CD4-positive, alpha-beta T cell (primary cell): Measurements from ENCODE around the gene ZNF385D. TPM values are rescaled to one million over a fixed set of nuclear protein-coding genes. Genes with fewer than 3 reads are reported as not detected.

Experiments used
- ATAC-seq: fragments of 200-7000 bp; cut with Tn5 transposase; one replicate; pipeline ENCODE4 v1.10.0; 2022; ENCODE audit warnings: mild to moderate bottlenecking; ENCODE audit not compliant: poor library complexity
- CTCF ChIA-PET: fragments of 350-600 bp; sonication (Branson Sonifier 250); formaldehyde crosslinking; loops from one replicate; lab custom pipeline; 2021; ENCODE audit warnings: antibody characterized with exemption, inconsistent platforms; lab: Charles Lee
- POLR2A ChIA-PET: fragments of 350-600 bp; sonication (Branson Sonifier 250); formaldehyde crosslinking; loops from one replicate; lab custom pipeline; 2021; ENCODE audit warnings: antibody characterized with exemption, inconsistent platforms; lab: Charles Lee
- DNase-seq, 14 experiments: peaks; one replicate each; pipeline ENCODE4 v3.0.0-alpha.2; 2013 to 2020; ENCODE audit warnings: mixed read lengths in 2 of 14
- H3K27ac ChIP-seq, 2 donors: one replicate each; pipeline versions ENCODE4 v1.5.1 to v1.7.0; 2013; ENCODE audit warnings: low read length in 2 of 2, low read depth in 1 of 2, mild to moderate bottlenecking in 1 of 2
- H3K27me3 ChIP-seq, 2 experiments: 1 replicate in 1 of 2; 2 replicates in 1 of 2; pipeline versions ENCODE4 v1.6.1 to v1.7.0; 2013; ENCODE audit warnings: low read length in 2 of 2, control low read depth in 1 of 2, mild to moderate bottlenecking in 1 of 2, moderate library complexity in 1 of 2; ENCODE audit not compliant: insufficient read depth in 2 of 2, control insufficient read depth in 1 of 2
- H3K36me3 ChIP-seq: one replicate; pipeline ENCODE4 v1.6.1; 2013; ENCODE audit warnings: low read length, control low read depth; ENCODE audit not compliant: insufficient read depth
- H3K4me1 ChIP-seq: one replicate; pipeline ENCODE4 v1.6.1; 2013; ENCODE audit warnings: low read length, control low read depth; ENCODE audit not compliant: insufficient read depth
- H3K4me3 ChIP-seq: one replicate; pipeline ENCODE4 v1.5.1; 2013; ENCODE audit warnings: mild to moderate bottlenecking, low read length, moderate library complexity
- H3K9me3 ChIP-seq, 2 experiments: 1 replicate in 1 of 2; 2 replicates in 1 of 2; pipeline versions ENCODE4 v1.6.1 to v1.7.0; 2013; ENCODE audit warnings: low read length in 2 of 2, mild to moderate bottlenecking in 2 of 2, control low read depth in 1 of 2, moderate library complexity in 1 of 2; ENCODE audit not compliant: control insufficient read depth in 1 of 2, insufficient read depth in 1 of 2
- H3K27ac Mint-ChIP-seq: one replicate; pipeline ENCODE4 v1.8.0; 2020; ENCODE audit warnings: mixed read lengths
- H3K27me3 Mint-ChIP-seq: one replicate; pipeline ENCODE4 v1.8.0; 2021; ENCODE audit warnings: mixed read lengths
- H3K36me3 Mint-ChIP-seq: one replicate; pipeline ENCODE4 v1.8.0; 2021; ENCODE audit warnings: low read depth, mixed read lengths
- H3K4me1 Mint-ChIP-seq: one replicate; pipeline ENCODE4 v1.8.0; 2021; ENCODE audit warnings: low read depth, mixed read lengths
- H3K4me3 Mint-ChIP-seq: one replicate; pipeline ENCODE4 v1.8.0; 2020; ENCODE audit warnings: mild to moderate bottlenecking, mixed read lengths
- H3K9me3 Mint-ChIP-seq: one replicate; pipeline ENCODE4 v1.8.0; 2020; ENCODE audit warnings: mixed read lengths
- CTCF ChIP-seq: fragments of 200-600 bp; IDR thresholded peaks from one replicate; pipeline ENCODE4 v1.8.0; 2022; ENCODE audit warnings: antibody characterized with exemption, mild to moderate bottlenecking
- intact Hi-C, 2 experiments: fragments of 100-400 bp; cut with DNase I in 1 of 2; cut with micrococcal nuclease in 1 of 2; formaldehyde crosslinking; loops; one replicate each; pipeline versions ENCODE4 v1.15.1 to v1.9.0; 2023 to 2025; cut with DNase I, micrococcal nuclease
- total RNA-seq, 174 experiments: library from RNA in 2 of 174; stranded (reverse) in 2 of 174; gene quantifications; one replicate each; pipeline ENCODE4 v1.2.3 and lab custom pipeline; 2021 to 2026

The ZNF385D gene
- total RNA-seq, 2 experiments from 2014 or later, result not detected

DNA sequence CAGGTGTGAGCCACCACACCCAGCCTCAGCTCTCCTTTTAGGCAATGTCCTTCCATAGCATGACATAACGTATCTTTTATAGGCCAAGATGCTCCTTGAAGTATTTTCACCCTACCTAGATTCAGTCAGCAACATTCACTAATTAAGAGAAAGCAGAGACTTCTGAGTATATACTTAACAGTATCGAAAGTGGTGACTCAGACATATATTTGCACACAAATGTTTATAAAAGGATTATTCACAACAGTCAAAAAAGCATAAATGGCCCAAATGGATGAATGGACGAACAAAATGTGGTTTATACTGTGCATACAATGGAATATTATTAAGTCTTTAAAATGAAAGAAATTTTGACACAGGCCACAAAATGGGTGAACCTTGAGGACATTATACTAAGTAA, 108.6 kb downstream of the ZNF385D start:
- Histone ChIP-seq H3K4me1 (no peaks in the 10 kb centered on the region), H3K27me3 (no peaks in the 10 kb centered on the region), H3K4me3 (no peak overlapping the region), H3K36me3 (no peaks in the 10 kb centered on the region), H3K9me3 (no peaks in the 10 kb centered on the region), H3K27ac (no peak overlapping the region)
- no peak for TF ChIP-seq CTCF
- POLR2A ChIA-PET, result no interaction called here
- H3K4me3 Mint-ChIP-seq, result no peak overlapping the region
- no peak for ATAC-seq
- H3K27ac Mint-ChIP-seq, result no peak overlapping the region
- H3K27me3 Mint-ChIP-seq, result no peaks in the 10 kb centered on the region
- no peak for DNase-seq
- no peaks in the 10 kb centered on the region for H3K4me1 Mint-ChIP-seq
- H3K9me3 Mint-ChIP-seq, result peaks cover 6% of the 10 kb centered on the region
- H3K36me3 Mint-ChIP-seq, result no peaks in the 10 kb centered on the region
- intact Hi-C loops, result no loop called here
- CTCF ChIA-PET, result no interaction called here

- Histone ChIP-seq H3K4me3 (no peak overlapping the region), H3K4me1 (no peaks in the 10 kb centered on the region), H3K27me3 (no peaks in the 10 kb centered on the region), H3K27ac (no peak overlapping the region), H3K9me3 (no peaks in the 10 kb centered on the region), H3K36me3 (no peaks in the 10 kb centered on the region)
- intact Hi-C loops, result no loop called here
- Mint-ChIP-seq H3K4me1 (no peaks in the 10 kb centered on the region), H3K4me3 (no peak overlapping the region), H3K27me3 (no peaks in the 10 kb centered on the region), H3K36me3 (no peaks in the 10 kb centered on the region), H3K27ac (no peak overlapping the region), H3K9me3 (peaks cover 9% of the 10 kb centered on the region)
- no peak for ATAC-seq
- CTCF ChIA-PET, result no interaction called here
- DNase-seq, result no peak
- no peak for TF ChIP-seq CTCF
- POLR2A ChIA-PET, result no interaction called here
Measured at GRCh38 chr3:21641959-21642358, 109.1 kb downstream of the ZNF385D start.

GRCh38 chr3:21638488-21638887, 112.5 kb downstream of the ZNF385D start:
- no peak overlapping the region for H3K4me3 ChIP-seq
- DNase-seq (no peak), ATAC-seq (no peak)
- intact Hi-C loops, result no loop called here
- H3K9me3 ChIP-seq, result no peaks in the 10 kb centered on the region
- ChIA-PET POLR2A (no interaction called here), CTCF (no interaction called here)
- no peaks in the 10 kb centered on the region for H3K4me1 Mint-ChIP-seq
- no peak overlapping the region for H3K27ac Mint-ChIP-seq
- H3K9me3 Mint-ChIP-seq, result peaks cover 16% of the 10 kb centered on the region
- no peak for TF ChIP-seq CTCF
- no peak overlapping the region for H3K4me3 Mint-ChIP-seq
- H3K36me3 Mint-ChIP-seq, result no peaks in the 10 kb centered on the region
- no peak overlapping the region for H3K27ac ChIP-seq
- H3K4me1 ChIP-seq, result no peaks in the 10 kb centered on the region
- H3K36me3 ChIP-seq, result no peaks in the 10 kb centered on the region
- no peaks in the 10 kb centered on the region for H3K27me3 ChIP-seq
- no peaks in the 10 kb centered on the region for H3K27me3 Mint-ChIP-seq
